Lower leg skin (tissue), 3 donors: ENCODE data around the gene SLC8A1.

ENCODE experiments used
- POLR2A ChIP-seq, 2 donors: fragments of 450-650 bp; IDR thresholded peaks; one replicate each; pipeline ENCODE4 v1.6.1; 2016 to 2017; ENCODE audit warnings: antibody characterized with exemption in 2 of 2, mild to moderate bottlenecking in 1 of 2, moderate library complexity in 1 of 2
- TF ChIP-seq, protein P1 (sequence below), 3 donors: fragments of 450-650 bp; IDR thresholded peaks; one replicate each; pipeline ENCODE4 v1.5.1; 2016; ENCODE audit warnings: antibody characterized with exemption in 3 of 3, mild to moderate bottlenecking in 3 of 3, moderate library complexity in 2 of 3

DNA sequence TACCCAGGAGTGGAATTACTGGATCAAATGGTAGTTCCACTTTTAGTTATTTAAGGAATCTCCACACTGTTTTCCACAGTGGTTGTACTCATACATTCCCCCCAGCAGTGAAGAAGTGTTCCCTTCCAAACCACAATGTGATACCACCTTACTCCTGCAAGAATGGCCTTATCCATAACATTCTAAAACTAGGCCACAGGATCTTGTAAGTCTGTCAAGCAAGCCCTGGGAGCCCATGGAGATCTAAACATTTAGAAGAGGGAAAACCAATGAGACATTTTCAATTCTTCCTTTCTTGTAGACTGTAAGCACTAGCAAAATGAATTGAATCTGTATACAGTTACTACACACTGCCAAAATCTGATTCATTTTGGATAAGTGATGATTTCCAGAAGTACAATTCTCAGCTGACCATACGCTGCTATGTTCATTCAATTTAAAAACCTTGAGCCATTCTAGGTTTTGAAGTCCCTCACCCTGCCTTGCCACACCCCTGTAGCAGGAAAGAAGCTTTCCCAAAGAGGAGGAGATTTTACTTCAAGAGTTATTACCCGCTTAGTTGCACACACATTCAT lies 149.1 kb downstream of the SLC8A1 start:
- TF ChIP-seq, protein P1, sequence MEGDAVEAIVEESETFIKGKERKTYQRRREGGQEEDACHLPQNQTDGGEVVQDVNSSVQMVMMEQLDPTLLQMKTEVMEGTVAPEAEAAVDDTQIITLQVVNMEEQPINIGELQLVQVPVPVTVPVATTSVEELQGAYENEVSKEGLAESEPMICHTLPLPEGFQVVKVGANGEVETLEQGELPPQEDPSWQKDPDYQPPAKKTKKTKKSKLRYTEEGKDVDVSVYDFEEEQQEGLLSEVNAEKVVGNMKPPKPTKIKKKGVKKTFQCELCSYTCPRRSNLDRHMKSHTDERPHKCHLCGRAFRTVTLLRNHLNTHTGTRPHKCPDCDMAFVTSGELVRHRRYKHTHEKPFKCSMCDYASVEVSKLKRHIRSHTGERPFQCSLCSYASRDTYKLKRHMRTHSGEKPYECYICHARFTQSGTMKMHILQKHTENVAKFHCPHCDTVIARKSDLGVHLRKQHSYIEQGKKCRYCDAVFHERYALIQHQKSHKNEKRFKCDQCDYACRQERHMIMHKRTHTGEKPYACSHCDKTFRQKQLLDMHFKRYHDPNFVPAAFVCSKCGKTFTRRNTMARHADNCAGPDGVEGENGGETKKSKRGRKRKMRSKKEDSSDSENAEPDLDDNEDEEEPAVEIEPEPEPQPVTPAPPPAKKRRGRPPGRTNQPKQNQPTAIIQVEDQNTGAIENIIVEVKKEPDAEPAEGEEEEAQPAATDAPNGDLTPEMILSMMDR (IDR thresholded peaks at IDR 0.05) = no peak
- TF ChIP-seq POLR2A (IDR thresholded peaks at IDR 0.05) = no peak
